OCI-M2 (cell line): ENCODE measurements around the gene SLC24A3.

Experiments used
- DNase-seq: peaks from one replicate; lab custom pipeline; 2025; ENCODE audit not compliant: unreplicated experiment; lab: John Stamatoyannopoulos, UW

SLC24A3 gene

DNA sequence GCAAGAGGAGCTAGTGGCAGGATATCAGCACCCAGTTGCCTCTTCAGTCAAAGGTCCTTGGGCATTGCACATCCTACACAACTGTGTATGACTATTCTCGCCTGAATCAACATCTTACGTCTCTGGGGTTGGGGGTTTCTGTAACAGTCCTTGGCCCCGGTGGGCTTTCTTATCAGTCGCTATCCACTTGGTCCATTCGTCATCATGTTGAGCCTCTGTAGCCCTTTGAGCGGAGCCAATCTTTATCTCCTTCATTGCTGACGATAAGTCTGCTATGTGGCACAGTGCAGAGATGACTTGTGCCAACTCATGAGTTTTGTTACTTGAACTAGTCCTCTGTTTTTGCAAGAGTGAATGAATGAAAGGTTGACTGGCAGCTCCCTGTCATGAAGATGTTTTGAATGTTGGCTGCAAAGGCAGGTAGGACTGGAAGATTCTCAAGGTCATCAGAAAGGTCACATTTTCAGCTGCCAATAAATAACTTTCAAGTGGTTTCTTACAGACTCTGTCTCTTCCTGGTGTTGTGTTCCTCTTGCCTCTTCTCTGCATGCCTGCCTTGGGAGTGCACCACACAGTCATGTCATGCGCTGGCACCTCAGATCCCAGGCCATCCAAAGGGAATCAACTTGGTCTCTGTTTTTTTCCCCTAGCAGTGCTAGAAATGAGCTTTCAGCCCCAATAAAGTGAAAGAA is 238.9 kb downstream of the SLC24A3 start:
- DNase-seq: no peak

GRCh38 chr20:19451923-19452295 is 239.5 kb downstream of the SLC24A3 start:
- DNase-seq: no peak

- no peak for DNase-seq
Observed at GRCh38 chr20:19453410-19453809, 241.0 kb downstream of the SLC24A3 start.

GRCh38 chr20:19453862-19454261 is 241.4 kb downstream of the SLC24A3 start:
- no peak for DNase-seq

DNA sequence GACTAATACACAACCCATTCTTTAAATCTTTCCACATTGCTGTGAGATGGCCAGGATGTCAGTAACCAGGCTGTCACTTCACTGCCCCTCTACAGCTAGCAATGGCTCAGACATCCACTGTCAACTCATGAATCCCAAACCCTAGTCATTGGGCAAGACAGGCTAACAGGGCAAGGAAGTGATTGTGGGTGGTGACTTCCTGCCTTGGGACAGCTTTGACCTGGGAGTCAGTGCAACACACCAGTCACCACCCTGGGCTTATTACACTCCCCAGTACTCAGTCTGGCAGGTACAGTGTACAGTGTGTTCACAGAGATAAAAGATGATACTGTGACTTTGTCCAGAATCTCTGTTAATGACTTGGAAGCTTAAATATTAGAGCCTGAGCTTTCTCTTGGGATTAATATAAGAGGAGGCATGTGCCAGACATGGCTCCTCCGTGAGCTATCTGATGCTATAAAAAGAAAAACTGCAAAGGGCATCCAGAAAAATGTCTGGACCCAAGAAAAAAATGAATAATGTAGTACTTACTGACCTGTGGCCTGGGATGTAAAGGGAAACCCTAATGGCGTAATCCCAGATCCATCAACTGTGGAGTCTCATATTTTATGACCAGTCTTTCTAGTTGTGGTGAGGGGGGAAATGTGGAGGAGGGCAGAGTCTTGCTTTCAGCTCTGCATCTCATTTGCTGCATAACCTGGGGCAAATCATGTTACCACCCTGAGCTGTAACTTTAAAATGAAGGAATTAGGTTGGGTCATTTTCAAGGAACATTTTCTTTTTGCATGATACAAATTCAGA is 244.4 kb downstream of the SLC24A3 start:
- DNase-seq: no peak

DNA sequence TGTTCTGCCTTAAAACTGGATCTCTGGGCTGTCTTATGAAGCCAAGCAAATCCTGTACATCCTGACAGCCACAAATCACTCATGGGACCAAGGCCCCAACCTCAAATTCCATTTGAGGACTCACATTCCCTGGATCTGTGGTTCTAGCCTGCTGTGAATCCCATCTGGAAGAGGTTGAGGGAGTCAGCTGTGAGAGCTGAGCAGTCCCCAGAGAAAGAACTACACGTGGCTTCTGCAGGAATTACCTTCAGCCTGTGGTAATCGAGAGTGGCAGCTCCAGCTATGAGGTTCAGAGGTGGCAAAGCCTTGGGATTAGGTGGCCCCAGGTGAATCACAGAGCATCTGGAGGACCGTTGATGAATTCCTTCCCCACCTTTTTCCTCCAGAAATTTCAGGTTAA is 245.2 kb downstream of the SLC24A3 start:
- no peak for DNase-seq

DNA sequence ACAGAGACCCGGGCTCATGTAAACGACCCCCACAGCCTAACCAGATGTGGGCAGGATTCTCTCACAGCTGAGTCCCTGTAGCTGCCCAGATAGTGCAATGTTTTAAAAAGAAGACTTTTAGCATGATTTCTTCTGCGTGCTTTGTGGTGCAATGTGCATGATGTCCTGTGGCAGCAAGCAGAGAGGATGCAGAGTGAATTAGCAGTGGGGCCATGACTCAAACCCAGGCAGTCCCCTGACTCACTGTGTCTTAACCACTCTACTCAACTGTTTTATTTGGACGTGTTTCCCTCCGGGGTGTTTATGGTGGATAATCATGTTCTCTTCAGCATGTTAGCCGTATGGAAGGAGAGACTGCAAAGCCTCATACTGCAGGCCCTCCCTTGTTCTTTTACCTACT is 247.9 kb downstream of the SLC24A3 start:
- no peak for DNase-seq

DNA sequence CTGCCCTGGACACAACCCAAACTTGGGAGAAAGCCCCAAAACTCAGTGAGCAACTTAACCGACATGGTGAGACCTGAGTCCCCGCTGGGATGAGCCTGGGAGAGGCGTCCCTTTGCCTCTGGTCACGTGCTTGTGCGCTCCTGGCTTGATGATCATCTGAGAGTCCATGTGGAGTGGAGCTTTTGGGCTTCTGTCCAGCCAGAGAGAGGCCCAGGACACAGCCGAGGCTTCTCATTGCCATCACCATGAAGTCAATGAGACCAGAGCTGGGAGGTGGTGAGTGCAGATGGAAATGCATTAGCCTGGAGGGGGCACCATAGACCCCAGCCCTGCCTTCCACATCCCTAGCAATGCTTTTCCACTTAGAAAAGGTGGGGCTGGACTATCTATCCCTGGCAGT is 250.0 kb downstream of the SLC24A3 start:
- no peak for DNase-seq

DNA sequence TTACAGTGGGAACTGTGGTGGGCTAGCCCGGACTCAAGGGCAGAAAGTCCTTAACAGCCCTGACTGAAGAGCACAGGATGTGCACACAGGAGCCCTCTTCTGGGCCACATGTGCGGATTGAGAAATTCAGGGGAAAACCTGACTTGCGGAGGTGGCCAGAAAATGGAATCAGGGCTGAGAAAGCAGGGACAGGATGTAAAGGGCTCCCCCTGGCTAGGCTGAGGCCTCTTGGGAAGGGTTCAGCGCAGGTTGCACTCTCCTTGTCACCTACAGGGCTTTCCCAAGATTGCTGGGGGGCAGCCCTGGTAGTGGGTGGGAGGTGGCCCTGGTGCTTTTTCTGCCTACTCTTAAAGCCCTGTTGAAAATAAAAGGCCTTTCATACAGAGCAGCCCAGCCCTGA is 251.2 kb downstream of the SLC24A3 start:
- no peak for DNase-seq

- DNase-seq: no peak
Observed at GRCh38 chr20:19465536-19465935, 253.1 kb downstream of the SLC24A3 start.

DNA sequence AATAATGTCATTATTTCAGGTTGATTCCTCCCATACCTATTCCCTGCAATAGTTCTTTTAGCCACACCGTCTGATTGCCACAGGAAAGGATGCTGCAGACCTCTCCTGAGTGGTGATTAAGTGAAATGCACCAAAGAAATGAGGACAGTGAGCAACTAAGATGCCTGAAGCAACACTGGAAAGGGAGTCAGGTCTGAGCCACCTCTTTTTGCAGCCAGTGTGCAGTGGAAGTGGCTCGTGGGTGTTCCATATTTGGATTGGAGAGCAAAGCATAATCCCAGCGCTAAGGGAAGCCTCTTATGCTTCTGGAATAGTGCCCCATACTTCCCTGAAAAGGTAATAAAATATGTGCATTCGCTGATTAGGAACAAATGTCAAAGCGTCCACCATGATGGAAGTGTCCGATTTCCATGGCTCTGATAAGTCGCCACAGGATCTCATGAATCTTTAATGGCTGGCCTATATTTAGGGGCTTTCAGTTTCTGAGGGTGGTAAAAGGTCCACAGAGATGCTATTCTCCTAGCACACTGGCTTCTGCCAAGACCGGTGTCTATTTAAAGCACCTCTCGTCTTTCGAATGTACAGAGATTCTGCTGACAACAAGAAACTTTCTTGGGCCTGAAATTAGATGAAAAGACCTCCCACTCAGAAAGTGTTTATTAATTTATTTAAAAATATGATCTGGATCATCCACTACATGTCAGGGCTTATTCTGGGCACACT is 253.9 kb downstream of the SLC24A3 start:
- DNase-seq: no peak

DNA sequence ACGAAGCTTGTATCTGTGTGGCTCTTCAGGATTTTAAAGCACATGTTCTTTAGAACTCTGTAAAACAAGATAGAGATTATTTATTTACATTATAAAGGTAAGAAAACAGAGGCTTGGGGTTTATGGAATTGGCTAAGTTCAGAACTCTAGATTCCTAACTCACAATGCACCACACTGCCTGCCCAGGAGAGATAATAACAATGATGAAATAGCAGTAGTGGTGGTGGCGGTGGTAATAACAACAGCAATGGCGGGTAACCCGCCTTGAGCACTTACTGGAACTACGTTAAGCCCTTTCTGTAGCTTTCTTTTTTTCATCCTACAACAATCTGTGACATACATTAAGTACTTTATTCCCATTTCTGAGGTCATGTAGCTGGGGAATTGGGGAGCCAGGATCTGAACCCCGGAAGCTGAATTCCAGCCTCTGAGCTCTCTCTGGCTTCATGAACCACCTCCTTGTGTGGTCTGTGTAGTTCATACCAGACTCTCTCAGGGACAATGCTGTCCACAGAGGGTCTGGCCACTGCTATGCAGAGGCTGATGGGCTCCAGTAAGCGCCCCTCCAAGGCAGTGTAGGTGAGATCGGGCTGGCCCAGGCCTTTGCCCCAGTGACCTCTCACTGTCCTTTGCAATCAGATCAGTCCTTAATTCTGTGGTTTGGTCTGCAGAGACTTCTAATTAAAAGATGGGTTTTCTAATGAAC is 260.9 kb downstream of the SLC24A3 start:
- DNase-seq: no peak

GRCh38 chr20:19473922-19474286 is 261.5 kb downstream of the SLC24A3 start:
- DNase-seq: no peak

- no peak for DNase-seq
Observed at GRCh38 chr20:19478320-19478895, 266.0 kb downstream of the SLC24A3 start.

DNA sequence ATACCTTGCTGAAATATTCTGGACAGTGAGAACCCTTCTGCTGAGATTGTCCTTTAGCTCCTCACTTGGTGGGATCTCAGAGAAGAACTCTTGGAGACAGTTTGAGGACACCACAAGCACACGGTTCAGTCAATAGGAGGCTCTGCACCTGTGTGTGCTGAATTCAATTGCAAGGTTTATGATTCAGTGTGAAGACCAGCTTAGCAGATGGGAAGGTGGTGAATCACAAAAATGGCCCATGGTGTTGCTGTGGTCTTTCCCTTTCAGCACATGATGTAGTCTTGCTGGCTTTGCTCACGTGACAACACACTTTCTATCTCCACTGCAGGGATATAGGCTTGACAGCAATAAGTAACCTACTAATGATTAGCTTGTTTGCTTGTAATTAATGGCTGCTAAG is 270.3 kb downstream of the SLC24A3 start:
- no peak for DNase-seq

- no peak for DNase-seq
Observed at GRCh38 chr20:19483309-19483708, 270.9 kb downstream of the SLC24A3 start.

GRCh38 chr20:19486446-19486845 is 274.0 kb downstream of the SLC24A3 start:
- DNase-seq: no peak

- DNase-seq: no peak
Observed at GRCh38 chr20:19487420-19487819, 275.0 kb downstream of the SLC24A3 start.

- no peak for DNase-seq
Observed at GRCh38 chr20:19491241-19491640, 278.8 kb downstream of the SLC24A3 start.

DNA sequence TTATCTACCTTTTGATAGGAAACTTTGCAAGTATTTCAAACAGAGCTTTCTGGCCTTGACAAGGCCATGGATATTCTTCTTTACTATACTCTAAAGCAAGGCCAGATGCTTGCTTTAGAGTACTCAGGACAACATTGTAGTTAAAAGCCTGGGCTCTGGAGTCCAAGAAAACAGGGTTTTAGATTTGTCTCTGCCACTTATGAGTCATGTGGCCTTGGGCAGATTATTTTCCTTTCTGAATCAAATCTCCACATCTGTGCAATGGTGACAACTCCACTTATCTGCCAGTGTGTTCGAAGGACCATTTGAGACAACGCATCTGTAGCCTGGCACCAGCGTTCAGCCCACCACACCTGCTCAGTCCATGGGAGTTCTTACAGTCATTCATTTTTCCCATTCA is 279.7 kb downstream of the SLC24A3 start:
- no peak for DNase-seq

DNA sequence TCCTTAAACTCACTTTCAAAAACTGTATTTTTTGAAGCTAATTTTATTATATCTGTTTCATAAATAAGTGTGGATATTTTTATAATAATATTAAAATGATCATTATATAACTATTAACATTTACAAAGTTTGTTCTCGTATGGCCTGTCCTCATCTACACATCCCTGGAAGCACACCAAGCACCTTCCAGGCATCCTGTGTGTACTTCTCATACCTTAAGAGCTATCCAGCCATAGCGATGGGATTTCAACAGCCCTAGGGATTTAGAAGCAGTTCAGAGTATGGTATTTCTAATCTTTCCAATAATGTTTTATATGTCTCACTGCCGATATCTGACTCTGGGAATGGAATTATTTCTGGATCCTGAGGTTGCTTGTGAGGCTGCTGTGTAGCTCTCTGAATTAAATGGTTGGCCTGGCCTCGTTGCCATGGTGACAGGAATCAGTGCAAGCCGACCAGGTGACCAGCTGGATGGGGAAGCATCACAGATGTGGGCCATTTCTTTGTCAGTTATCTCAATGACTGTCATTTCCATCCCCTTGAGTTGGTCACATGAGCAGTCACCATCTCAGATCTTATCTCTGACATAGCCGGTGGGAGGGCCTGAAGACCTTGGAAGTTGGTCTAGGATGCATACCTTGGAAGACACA is 280.4 kb downstream of the SLC24A3 start:
- no peak for DNase-seq
